ENCODE results near the gene MTA1. TPM values are rescaled to one million over a fixed set of nuclear protein-coding genes. Genes with fewer than 3 reads are reported as not detected.

The MTA1 gene
- polyA plus RNA-seq, 2 of the 4 experiments (the other 2 are of a cell fraction): 46.8 to 86.7 TPM

DNA sequence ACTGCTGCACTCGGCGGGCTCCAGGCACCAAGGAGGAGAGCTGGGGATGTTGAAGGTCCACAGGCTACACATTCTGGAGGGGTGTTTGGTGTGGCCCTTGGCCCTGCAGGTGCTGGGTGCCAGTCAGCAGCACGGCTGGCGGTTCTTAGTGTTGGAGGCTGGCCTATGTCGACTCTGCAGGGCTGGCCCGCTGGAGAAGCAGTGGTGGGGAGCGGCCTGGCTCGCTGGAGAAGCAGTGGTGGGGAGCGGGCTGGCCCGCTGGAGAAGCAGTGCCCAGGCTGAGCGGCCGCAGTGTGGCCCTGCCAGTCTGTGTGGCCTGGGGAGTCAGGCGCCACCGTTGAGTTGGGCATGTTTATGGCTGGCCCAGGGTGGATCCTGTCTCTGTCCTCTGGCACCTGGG lies 27.3 kb downstream of the MTA1 start:
- no peak overlapping the region for H3K27ac ChIP-seq
- WGBS (ENCODE audit: missing lambda C conversion rate): 88% methylated on average over 9 of the region's 14 CpGs
- ChIA-PET POLR2A (interaction anchor here (1.9 kb wide), 1 partner anchor 34 kb away, joined by 5 read pairs; no protein-coding TSS in a partner anchor), CTCF (interaction anchor here (1.2 to 2.7 kb wide), 4 partner anchors 23 to 96 kb away, joined by 3 to 29 read pairs (median 16); no protein-coding TSS in a partner anchor)
- TF ChIP-seq HOXB13 (CRISPR knock-in tag; IDR thresholded peaks at IDR 0.05; ENCODE audit: low read depth) (no peak), E2F6 (IDR thresholded peaks at IDR 0.05; ENCODE audit: borderline replicate concordance, low read depth) (no peak), JUNB (IDR thresholded peaks at IDR 0.05) (no peak), PHF8 (IDR thresholded peaks at IDR 0.05; ENCODE audit: borderline replicate concordance, low read depth) (no peak)
- TF ChIP-seq, protein P1, sequence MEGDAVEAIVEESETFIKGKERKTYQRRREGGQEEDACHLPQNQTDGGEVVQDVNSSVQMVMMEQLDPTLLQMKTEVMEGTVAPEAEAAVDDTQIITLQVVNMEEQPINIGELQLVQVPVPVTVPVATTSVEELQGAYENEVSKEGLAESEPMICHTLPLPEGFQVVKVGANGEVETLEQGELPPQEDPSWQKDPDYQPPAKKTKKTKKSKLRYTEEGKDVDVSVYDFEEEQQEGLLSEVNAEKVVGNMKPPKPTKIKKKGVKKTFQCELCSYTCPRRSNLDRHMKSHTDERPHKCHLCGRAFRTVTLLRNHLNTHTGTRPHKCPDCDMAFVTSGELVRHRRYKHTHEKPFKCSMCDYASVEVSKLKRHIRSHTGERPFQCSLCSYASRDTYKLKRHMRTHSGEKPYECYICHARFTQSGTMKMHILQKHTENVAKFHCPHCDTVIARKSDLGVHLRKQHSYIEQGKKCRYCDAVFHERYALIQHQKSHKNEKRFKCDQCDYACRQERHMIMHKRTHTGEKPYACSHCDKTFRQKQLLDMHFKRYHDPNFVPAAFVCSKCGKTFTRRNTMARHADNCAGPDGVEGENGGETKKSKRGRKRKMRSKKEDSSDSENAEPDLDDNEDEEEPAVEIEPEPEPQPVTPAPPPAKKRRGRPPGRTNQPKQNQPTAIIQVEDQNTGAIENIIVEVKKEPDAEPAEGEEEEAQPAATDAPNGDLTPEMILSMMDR (IDR thresholded peaks at IDR 0.05): no peak
- no peak overlapping the region for H3K4me2 ChIP-seq
- H3K4me1 ChIP-seq: 0 out of 3 replicates have a peak, but pooled peaks cover 6% of the 10 kb centered on the region
- DNase-seq (ENCODE audit: low read depth in 1 of 2, low spot score in 1 of 2): no peak
- no peak for ATAC-seq
- FAIRE-seq: no peak
- H3K4me3 ChIP-seq: no peak overlapping the region
- H3K9me3 ChIP-seq: no peaks in the 10 kb centered on the region

DNA sequence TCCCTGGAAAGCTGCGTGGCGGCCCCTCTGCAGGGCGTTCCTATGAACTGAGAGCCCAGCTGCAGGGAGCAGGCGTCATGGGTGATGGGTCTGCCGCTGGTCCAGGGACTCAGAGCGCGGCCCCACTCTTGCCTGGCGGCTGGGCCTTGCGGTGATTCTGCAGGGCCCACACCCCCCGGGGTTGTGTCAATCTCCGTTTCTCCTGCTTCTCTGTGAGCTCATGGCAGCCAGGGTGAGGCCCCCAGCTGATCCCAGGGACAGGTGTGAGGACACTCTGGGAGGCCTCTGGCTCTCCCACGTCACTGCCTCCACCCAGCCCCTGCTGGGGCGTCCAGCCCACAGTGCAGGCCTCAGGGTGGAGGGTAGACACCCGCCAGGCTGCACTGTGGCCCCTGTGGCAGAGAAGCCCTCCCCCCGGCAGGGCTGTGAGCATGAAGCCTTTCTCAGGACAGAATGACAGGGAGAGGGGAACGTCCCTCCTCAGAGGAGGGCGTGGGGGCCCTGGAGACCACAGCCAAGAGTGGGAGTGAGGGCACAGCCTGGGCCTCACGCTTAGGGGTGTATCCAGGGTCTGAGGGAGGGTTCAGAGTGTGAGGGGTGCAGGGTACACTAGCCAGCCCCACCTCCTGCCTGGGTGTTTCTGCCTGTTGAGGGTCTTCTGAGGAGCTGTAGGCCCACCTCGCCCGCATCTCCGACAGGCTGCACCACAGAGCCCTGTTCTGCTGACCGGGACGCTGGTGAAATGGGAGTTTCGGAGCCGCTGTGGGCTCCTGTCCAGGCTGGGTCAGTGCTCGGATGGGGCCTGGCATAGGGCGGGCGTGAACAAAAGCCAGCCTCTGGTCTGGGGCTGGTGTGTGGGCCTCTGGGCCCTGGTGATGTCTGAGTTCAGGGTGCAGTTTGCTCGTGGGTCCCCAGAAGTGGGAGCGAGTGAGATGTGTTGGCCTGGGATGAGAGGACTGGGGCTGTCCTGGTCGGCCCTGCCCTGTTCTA lies 28.3 kb downstream of the MTA1 start:
- H3K4me1 ChIP-seq: 0 out of 3 replicates have a peak, but pooled peaks cover 6% of the 10 kb centered on the region
- H3K9me3 ChIP-seq: no peaks in the 10 kb centered on the region
- FAIRE-seq (no peak), ATAC-seq (peak; percentile 32 to 44), DNase-seq (ENCODE audit: low read depth in 1 of 2, low spot score in 1 of 2) (no peak)
- WGBS (ENCODE audit: missing lambda C conversion rate): 88% methylated on average over 18 of the region's 31 CpGs
- H3K4me2 ChIP-seq: no peak overlapping the region
- peak overlapping the region in 1 of 2 experiments; percentile 29; a peak in 2 of 6 replicates for H3K27ac ChIP-seq
- ChIA-PET CTCF (interaction anchor here (0.6 to 2.7 kb wide), 24 partner anchors 7 to 85 kb away, joined by 3 to 29 read pairs (median 3); partner anchors contain the start of gene CRIP1), POLR2A (interaction anchor here (1.9 kb wide), 1 partner anchor 33 kb away, joined by 5 read pairs; no protein-coding TSS in a partner anchor)
- no peak overlapping the region for H3K4me3 ChIP-seq
- TF ChIP-seq MAZ (IDR thresholded peaks at IDR 0.05; ENCODE audit: borderline replicate concordance, low read depth, low read length): no peak
- TF ChIP-seq EHMT2 (IDR thresholded peaks at IDR 0.05; ENCODE audit: low read depth): no peak
- no peak for TF ChIP-seq HOXB13 (CRISPR knock-in tag; IDR thresholded peaks at IDR 0.05; ENCODE audit: low read depth)
- TF ChIP-seq PHF8 (IDR thresholded peaks at IDR 0.05; ENCODE audit: borderline replicate concordance, low read depth): no peak
- no peak for TF ChIP-seq CBX8 (IDR thresholded peaks at IDR 0.05)
- no peak for TF ChIP-seq HOXB5 (CRISPR knock-in tag; IDR thresholded peaks at IDR 0.05)
- no peak for TF ChIP-seq KDM1A (IDR thresholded peaks at IDR 0.05; ENCODE audit: low read depth)
- no peak for TF ChIP-seq TFCP2L1 (CRISPR knock-in tag; IDR thresholded peaks at IDR 0.05)
- no peak for TF ChIP-seq CHD4 (IDR thresholded peaks at IDR 0.05; ENCODE audit: borderline replicate concordance)
- TF ChIP-seq NR3C1 (IDR thresholded peaks at IDR 0.05): no peak
- no peak for TF ChIP-seq TP53 (CRISPR knock-in tag; IDR thresholded peaks at IDR 0.05)
- no peak for TF ChIP-seq EP300 (IDR thresholded peaks at IDR 0.05)

DNA sequence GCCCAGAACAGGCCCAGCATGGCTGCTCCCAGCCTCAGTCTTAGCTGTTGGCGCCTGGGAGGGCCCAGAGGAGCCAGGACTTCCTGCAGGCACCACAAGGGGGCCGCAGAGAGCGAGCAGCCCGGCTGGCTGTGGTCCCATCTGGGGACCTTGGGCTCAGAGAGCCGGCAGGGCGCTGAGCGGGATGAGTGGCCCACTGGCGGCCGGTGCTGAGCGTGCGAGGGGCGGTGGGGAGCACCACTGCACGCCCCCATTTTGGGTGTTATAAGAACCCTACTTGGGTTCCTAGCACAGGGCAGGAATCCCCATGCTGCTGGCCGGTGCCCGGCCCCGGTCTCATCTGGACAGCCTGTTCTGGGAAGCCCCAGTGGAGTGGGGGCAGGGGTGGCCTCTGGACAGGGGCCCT lies 29.1 kb downstream of the MTA1 start:
- 71% methylated on average over 7 of the region's 16 CpGs for WGBS (ENCODE audit: missing lambda C conversion rate)
- ChIA-PET POLR2A (interaction anchor here (1.9 kb wide), 1 partner anchor 32 kb away, joined by 5 read pairs; no protein-coding TSS in a partner anchor), CTCF (interaction anchor here (0.6 to 2.7 kb wide), 24 partner anchors 8 to 84 kb away, joined by 3 to 29 read pairs (median 3); partner anchors contain the start of gene CRIP1)
- DNase-seq (ENCODE audit: low read depth in 1 of 2, low spot score in 1 of 2): peak; percentile 67 to 87
- H3K4me2 ChIP-seq: no peak overlapping the region
- H3K27ac ChIP-seq: peak overlapping the region in 1 of 2 experiments; percentile 29; a peak in 3 of 6 replicates
- no peak for FAIRE-seq
- H3K9me3 ChIP-seq: no peaks in the 10 kb centered on the region
- H3K4me3 ChIP-seq: no peak overlapping the region
- H3K4me1 ChIP-seq: 0 out of 3 replicates have a peak, but pooled peaks cover 6% of the 10 kb centered on the region
- peak; percentile 83 to 93 for ATAC-seq
- peak; percentile 71 for TF ChIP-seq SMC3 (IDR thresholded peaks at IDR 0.05)
- no peak for TF ChIP-seq ZC3H11A (IDR thresholded peaks at IDR 0.05)
- 0 out of 2 replicates have a peak, but pooled peaks have one; percentile 10 for TF ChIP-seq GATA3 (IDR thresholded peaks at IDR 0.05; ENCODE audit: borderline replicate concordance)
- no peak for TF ChIP-seq TP53 (CRISPR knock-in tag; IDR thresholded peaks at IDR 0.05)
- TF ChIP-seq, protein P1 (IDR thresholded peaks at IDR 0.05): peak; percentile 67
- peak; percentile 52 to 54 for TF ChIP-seq RAD21 (conservative IDR thresholded peaks at IDR 0.05 in 1 of 2, IDR thresholded peaks at IDR 0.05 in 1 of 2)
